Endothelial cell of umbilical vein (primary cell): ENCODE results near the gene PLA2G15. TPM values are rescaled to one million over a fixed set of nuclear protein-coding genes. Genes with fewer than 3 reads are reported as not detected.

Experiments
- BruUV-seq: library from RNA; stranded (reverse); fragments of 400-500 nt; replicated peaks from 2 replicates; lab custom pipeline; 2021; lab: Mats Ljungman, UMichigan
- CTCF ChIA-PET: fragments of 300-600, 350-600 bp; sonication (Branson Sonifier 250); formaldehyde crosslinking; loops from one replicate; lab custom pipeline; 2021; ENCODE audit warnings: antibody characterized with exemption, inconsistent platforms; lab: Charles Lee
- POLR2A ChIA-PET: fragments of 300-600, 350-600 bp; sonication (Branson Sonifier 250); formaldehyde crosslinking; loops from one replicate; lab custom pipeline; 2021; ENCODE audit warnings: antibody characterized with exemption, inconsistent platforms; lab: Charles Lee
- DNase-seq: peaks from one replicate; pipeline ENCODE4 v3.0.0-alpha.2; 2011; ENCODE audit warnings: low read depth, low spot score
- FAIRE-seq: peaks from 2 replicates; lab custom pipeline; 2011; peaks lifted over from hg19 to GRCh38; lab: Jason Lieb, UNC
- H2AFZ ChIP-seq: 2 replicates; pipeline ENCODE4 v1.6.0; 2012; ENCODE audit warnings: low read depth, low read length, control low read depth, inconsistent platforms
- H3K27ac ChIP-seq: 2 replicates; pipeline ENCODE4 v1.5.1; 2011; ENCODE audit warnings: low read depth, mild to moderate bottlenecking, control low read depth, low read length, moderate library complexity; ENCODE audit not compliant: insufficient read depth
- H3K27me3 ChIP-seq, 2 experiments: 2 replicates each; pipeline versions ENCODE4 v1.6.0 to v1.6.1; 2011; ENCODE audit warnings: low read length in 2 of 2, mixed read lengths in 1 of 2; ENCODE audit not compliant: control insufficient read depth in 2 of 2, insufficient read depth in 2 of 2
- H3K36me3 ChIP-seq, 2 experiments: 2 replicates in 1 of 2; 3 replicates in 1 of 2; pipeline ENCODE4 v1.5.1; 2011; ENCODE audit warnings: low read length in 2 of 2, mild to moderate bottlenecking in 1 of 2, moderate library complexity in 1 of 2; ENCODE audit not compliant: control insufficient read depth in 2 of 2, insufficient read depth in 2 of 2; ENCODE audit errors: extremely low read depth in 1 of 2
- H3K4me1 ChIP-seq: 3 replicates; pipeline ENCODE4 v1.5.1; 2011; ENCODE audit warnings: mild to moderate bottlenecking, low read length; ENCODE audit not compliant: control insufficient read depth, insufficient read depth; ENCODE audit errors: extremely low read depth
- H3K4me2 ChIP-seq: 2 replicates; pipeline ENCODE4 v1.6.1; 2011; ENCODE audit warnings: low read length, control low read depth, mixed read lengths; ENCODE audit not compliant: insufficient read depth
- H3K4me3 ChIP-seq, 3 experiments: fragments of 200-600 bp in 1 of 3; sonication (generic), shearing (Covaris generic) in 1 of 3; replicated peaks in 1 of 3; 2 replicates each; pipeline ENCODE4 v1.5.1; 2011 to 2016; ENCODE audit warnings: control low read depth in 3 of 3, low read length in 3 of 3, mild to moderate bottlenecking in 2 of 3, inconsistent platforms in 1 of 3, low read depth in 1 of 3, moderate library complexity in 1 of 3; ENCODE audit not compliant: insufficient read depth in 1 of 3
- H3K79me2 ChIP-seq: 2 replicates; pipeline ENCODE4 v1.6.0; 2012; ENCODE audit warnings: low read length, inconsistent platforms; ENCODE audit not compliant: control insufficient read depth, insufficient read depth
- H3K9ac ChIP-seq: replicated peaks from 2 replicates; pipeline ENCODE3; 2011; ENCODE audit warnings: low read length, control low read depth; ENCODE audit not compliant: insufficient read depth; ENCODE audit errors: extremely low read depth
- H3K9me1 ChIP-seq: replicated peaks from 3 replicates; pipeline ENCODE4 v1.6.0; 2011; ENCODE audit warnings: mild to moderate bottlenecking, low read length; ENCODE audit not compliant: control insufficient read depth, insufficient read depth; ENCODE audit errors: extremely low read depth
- H3K9me3 ChIP-seq: replicated peaks from 2 replicates; pipeline ENCODE4 v1.5.1; 2012; ENCODE audit warnings: low read length, inconsistent platforms; ENCODE audit not compliant: control insufficient read depth, insufficient read depth
- H4K20me1 ChIP-seq: replicated peaks from 2 replicates; pipeline ENCODE3; 2011; ENCODE audit warnings: mild to moderate bottlenecking, low read length; ENCODE audit not compliant: control insufficient read depth, insufficient read depth; ENCODE audit errors: extremely low read depth
- EZH2 ChIP-seq: IDR thresholded peaks from 2 replicates; pipeline ENCODE4 v1.6.1; 2012; ENCODE audit warnings: borderline replicate concordance, low read depth, mild to moderate bottlenecking, moderate library complexity, low read length, inconsistent platforms; ENCODE audit not compliant: severe bottlenecking
- FOS ChIP-seq: IDR thresholded peaks from 2 replicates; pipeline ENCODE4 v1.6.1; 2011; ENCODE audit warnings: mild to moderate bottlenecking, low read length, moderate library complexity, borderline replicate concordance; ENCODE audit not compliant: insufficient read depth
- GATA2 ChIP-seq: IDR thresholded peaks from 2 replicates; pipeline ENCODE4 v1.7.0; 2011; ENCODE audit warnings: low read depth, mild to moderate bottlenecking, moderate library complexity, mixed read lengths, low read length; ENCODE audit not compliant: insufficient read length, insufficient read depth
- JUN ChIP-seq: IDR thresholded peaks from 2 replicates; pipeline ENCODE4 v1.6.1; 2011; ENCODE audit warnings: borderline replicate concordance, low read depth; ENCODE audit not compliant: insufficient read length, insufficient read depth
- MYC ChIP-seq: IDR thresholded peaks from one replicate; pipeline ENCODE4 v1.6.1; 2011; ENCODE audit warnings: mild to moderate bottlenecking, low read depth, low read length
- POLR2A ChIP-seq: IDR thresholded peaks from 2 replicates; pipeline ENCODE4 v1.6.1; 2012; ENCODE audit warnings: low read depth, mild to moderate bottlenecking, control low read depth, low read length
- POLR2AphosphoS5 ChIP-seq: IDR thresholded peaks from 2 replicates; pipeline ENCODE4 v1.6.1; 2012; ENCODE audit warnings: low read depth, mild to moderate bottlenecking, control low read depth, low read length, moderate library complexity; ENCODE audit not compliant: insufficient read depth
- dilution Hi-C: fragments of 300-500 bp; cut with MboI; formaldehyde crosslinking; loops from one replicate; pipeline ENCODE4 v1.15.0; 2019; ENCODE audit warnings: low sequenced_read_pairs; ENCODE audit not compliant: extremely low pct_ligation_motif_present
- intact Hi-C: fragments of 100-400 bp; cut with micrococcal nuclease; formaldehyde crosslinking; loops from one replicate; pipeline ENCODE4 v1.10.0; 2022
- polyA plus RNA-seq, 4 experiments: library from polyadenylated mRNA; depleted of rRNA in 3 of 4; stranded (reverse) in 3 of 4; unstranded in 1 of 4; fragments of >200 nt; gene quantifications; 2 replicates each; pipeline versions ENCODE4 v1.2.1 to v1.2.3, GENCODE V29; 2011 to 2012; ENCODE audit warnings: missing spikeins in 1 of 4
- total RNA-seq: library from RNA; stranded (reverse); gene quantifications from 2 replicates; pipeline ENCODE4 v1.2.3, GENCODE V29; 2021
- TF ChIP-seq, protein P1 (sequence below), 2 donors: IDR thresholded peaks; 1 replicate in 1 of 2; 2 replicates in 1 of 2; pipeline ENCODE4 v1.5.1; 2011; ENCODE audit warnings: low read length in 2 of 2, mild to moderate bottlenecking in 2 of 2, moderate library complexity in 2 of 2, control low read depth in 1 of 2, inconsistent platforms in 1 of 2, low read depth in 1 of 2; ENCODE audit not compliant: insufficient read depth in 1 of 2; ENCODE audit errors: extremely low read depth in 1 of 2
- TF ChIP-seq, protein P2 (sequence below): IDR thresholded peaks from 2 replicates; pipeline ENCODE4 v1.6.1; 2011; ENCODE audit not compliant: insufficient read depth, insufficient read length

PLA2G15 gene
- total and polyA plus RNA-seq, 2 donors (not counting 3 experiments of a cell fraction or from before 2014, with no cell fraction given): 24.3 to 41.8 TPM

DNA sequence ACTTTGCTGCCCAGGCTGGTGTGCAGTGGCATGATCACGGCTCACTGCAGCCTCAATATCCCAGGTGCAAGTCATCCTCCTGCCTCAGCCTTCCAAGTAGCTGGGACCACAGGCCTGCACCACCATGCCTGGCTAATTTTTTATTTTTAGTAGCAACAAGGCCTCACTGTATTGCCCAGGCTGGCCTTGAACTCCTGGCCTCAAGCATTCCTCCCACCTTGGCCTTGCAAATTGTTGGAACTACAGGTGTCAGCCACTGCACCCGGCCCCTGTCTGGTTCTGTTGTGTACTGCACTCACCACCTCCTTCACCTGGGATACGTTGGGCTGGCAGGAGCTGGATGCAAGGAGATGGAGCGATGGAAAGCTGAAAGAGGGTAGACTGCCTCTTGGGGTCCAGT lies 8.5 kb downstream of the PLA2G15 start:
- no peak for FAIRE-seq

More for the DNA sequence above, 8.5 kb downstream of the PLA2G15 start:
- dilution Hi-C loops: no loop called here
- TF ChIP-seq FOS (no peak), JUN (no peak), GATA2 (no peak), MYC (no peak), POLR2AphosphoS5 (no peak), EZH2 (no peak), POLR2A (no peak)
- TF ChIP-seq, protein P1, sequence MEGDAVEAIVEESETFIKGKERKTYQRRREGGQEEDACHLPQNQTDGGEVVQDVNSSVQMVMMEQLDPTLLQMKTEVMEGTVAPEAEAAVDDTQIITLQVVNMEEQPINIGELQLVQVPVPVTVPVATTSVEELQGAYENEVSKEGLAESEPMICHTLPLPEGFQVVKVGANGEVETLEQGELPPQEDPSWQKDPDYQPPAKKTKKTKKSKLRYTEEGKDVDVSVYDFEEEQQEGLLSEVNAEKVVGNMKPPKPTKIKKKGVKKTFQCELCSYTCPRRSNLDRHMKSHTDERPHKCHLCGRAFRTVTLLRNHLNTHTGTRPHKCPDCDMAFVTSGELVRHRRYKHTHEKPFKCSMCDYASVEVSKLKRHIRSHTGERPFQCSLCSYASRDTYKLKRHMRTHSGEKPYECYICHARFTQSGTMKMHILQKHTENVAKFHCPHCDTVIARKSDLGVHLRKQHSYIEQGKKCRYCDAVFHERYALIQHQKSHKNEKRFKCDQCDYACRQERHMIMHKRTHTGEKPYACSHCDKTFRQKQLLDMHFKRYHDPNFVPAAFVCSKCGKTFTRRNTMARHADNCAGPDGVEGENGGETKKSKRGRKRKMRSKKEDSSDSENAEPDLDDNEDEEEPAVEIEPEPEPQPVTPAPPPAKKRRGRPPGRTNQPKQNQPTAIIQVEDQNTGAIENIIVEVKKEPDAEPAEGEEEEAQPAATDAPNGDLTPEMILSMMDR (IDR thresholded peaks at IDR 0.05; ENCODE audit: extremely low read depth in 1 of 2, insufficient read depth in 1 of 2, low read depth in 1 of 2, low read length in 2 of 2): no peak
- TF ChIP-seq, protein P2, sequence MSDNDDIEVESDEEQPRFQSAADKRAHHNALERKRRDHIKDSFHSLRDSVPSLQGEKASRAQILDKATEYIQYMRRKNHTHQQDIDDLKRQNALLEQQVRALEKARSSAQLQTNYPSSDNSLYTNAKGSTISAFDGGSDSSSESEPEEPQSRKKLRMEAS: no peak
- no peaks in the 10 kb centered on the region for H4K20me1 ChIP-seq
- H3K4me3 ChIP-seq: no peak overlapping the region
- intact Hi-C loops: no loop called here
- H2AFZ ChIP-seq: no peak overlapping the region
- no peak overlapping the region for H3K9ac ChIP-seq
- H3K27ac ChIP-seq: no peak overlapping the region
- no peaks in the 10 kb centered on the region for H3K9me3 ChIP-seq
- H3K27me3 ChIP-seq: no peaks in the 10 kb centered on the region
- H3K79me2 ChIP-seq: no peaks in the 10 kb centered on the region
- H3K4me1 ChIP-seq: peaks cover 8% of the 10 kb centered on the region
- peaks cover 0 to 16% of the 10 kb centered on the region in 2 experiments for H3K36me3 ChIP-seq
- H3K4me2 ChIP-seq: no peak overlapping the region
- no TSS peak for BruUV-seq
- ChIA-PET POLR2A (no interaction called here), CTCF (interaction anchor here (2.2 kb wide), 1 partner anchor 10 kb away, joined by 9 read pairs; the partner anchor contains the start of gene SLC7A6)
- no peak for DNase-seq
- no peaks in the 10 kb centered on the region for H3K9me1 ChIP-seq
